Measurements from ENCODE around the gene EIF4A3.

DNA sequence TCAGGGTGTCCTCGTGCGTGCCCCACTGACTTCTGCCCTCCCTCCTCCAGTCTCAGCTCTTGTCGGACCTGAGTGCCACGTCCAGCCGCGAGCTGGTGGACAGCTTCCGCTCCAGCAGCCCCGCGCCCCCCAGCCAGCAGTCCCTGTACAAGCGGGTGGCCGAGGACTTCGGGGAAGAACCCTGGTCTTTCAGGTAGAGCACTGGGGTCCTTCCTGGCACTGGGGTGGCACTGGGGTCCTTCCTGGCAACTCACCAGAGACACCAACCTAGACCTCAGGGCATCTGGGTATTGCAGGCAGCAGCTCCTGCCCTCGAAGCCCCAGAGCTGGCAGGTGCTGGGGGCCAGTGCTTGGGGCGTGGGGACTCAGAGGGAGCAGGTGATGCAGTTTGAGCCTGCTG, 48.2 kb upstream of the EIF4A3 start:
- TF ChIP-seq MAX (CRISPR knock-in tag; IDR thresholded peaks at IDR 0.05) (no peak), ZNF219 (CRISPR knock-in tag; IDR thresholded peaks at IDR 0.05; ENCODE audit: borderline replicate concordance) (no peak), ZSCAN18 (CRISPR knock-in tag; IDR thresholded peaks at IDR 0.05) (no peak), FOXK1 (CRISPR knock-in tag; IDR thresholded peaks at IDR 0.05) (no peak), IRF2 (CRISPR knock-in tag; IDR thresholded peaks at IDR 0.05; ENCODE audit: borderline replicate concordance, low read depth) (no peak), CTCF (IDR thresholded peaks at IDR 0.05) (no peak), ZBTB21 (CRISPR knock-in tag; IDR thresholded peaks at IDR 0.05; ENCODE audit: borderline replicate concordance) (no peak), ZNF423 (CRISPR knock-in tag; IDR thresholded peaks at IDR 0.05) (no peak), ZNF263 (CRISPR knock-in tag; IDR thresholded peaks at IDR 0.05; ENCODE audit: low read depth) (no peak), MYBL2 (CRISPR knock-in tag; IDR thresholded peaks at IDR 0.05) (no peak), E2F4 (CRISPR knock-in tag; IDR thresholded peaks at IDR 0.05; ENCODE audit: borderline replicate concordance, low read depth) (no peak)
- TF ChIP-seq, protein P1, sequence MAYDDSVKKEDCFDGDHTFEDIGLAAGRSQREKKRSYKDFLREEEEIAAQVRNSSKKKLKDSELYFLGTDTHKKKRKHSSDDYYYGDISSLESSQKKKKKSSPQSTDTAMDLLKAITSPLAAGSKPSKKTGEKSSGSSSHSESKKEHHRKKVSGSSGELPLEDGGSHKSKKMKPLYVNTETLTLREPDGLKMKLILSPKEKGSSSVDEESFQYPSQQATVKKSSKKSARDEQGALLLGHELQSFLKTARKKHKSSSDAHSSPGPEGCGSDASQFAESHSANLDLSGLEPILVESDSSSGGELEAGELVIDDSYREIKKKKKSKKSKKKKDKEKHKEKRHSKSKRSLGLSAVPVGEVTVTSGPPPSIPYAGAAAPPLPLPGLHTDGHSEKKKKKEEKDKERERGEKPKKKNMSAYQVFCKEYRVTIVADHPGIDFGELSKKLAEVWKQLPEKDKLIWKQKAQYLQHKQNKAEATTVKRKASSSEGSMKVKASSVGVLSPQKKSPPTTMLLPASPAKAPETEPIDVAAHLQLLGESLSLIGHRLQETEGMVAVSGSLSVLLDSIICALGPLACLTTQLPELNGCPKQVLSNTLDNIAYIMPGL (CRISPR knock-in tag; IDR thresholded peaks at IDR 0.05): no peak
- TF ChIP-seq, protein P2, sequence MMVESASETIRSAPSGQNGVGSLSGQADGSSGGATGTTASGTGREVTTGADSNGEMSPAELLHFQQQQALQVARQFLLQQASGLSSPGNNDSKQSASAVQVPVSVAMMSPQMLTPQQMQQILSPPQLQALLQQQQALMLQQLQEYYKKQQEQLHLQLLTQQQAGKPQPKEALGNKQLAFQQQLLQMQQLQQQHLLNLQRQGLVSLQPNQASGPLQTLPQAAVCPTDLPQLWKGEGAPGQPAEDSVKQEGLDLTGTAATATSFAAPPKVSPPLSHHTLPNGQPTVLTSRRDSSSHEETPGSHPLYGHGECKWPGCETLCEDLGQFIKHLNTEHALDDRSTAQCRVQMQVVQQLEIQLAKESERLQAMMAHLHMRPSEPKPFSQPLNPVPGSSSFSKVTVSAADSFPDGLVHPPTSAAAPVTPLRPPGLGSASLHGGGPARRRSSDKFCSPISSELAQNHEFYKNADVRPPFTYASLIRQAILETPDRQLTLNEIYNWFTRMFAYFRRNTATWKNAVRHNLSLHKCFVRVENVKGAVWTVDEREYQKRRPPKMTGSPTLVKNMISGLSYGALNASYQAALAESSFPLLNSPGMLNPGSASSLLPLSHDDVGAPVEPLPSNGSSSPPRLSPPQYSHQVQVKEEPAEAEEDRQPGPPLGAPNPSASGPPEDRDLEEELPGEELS (CRISPR knock-in tag; IDR thresholded peaks at IDR 0.05): no peak
- TF ChIP-seq, protein P3, sequence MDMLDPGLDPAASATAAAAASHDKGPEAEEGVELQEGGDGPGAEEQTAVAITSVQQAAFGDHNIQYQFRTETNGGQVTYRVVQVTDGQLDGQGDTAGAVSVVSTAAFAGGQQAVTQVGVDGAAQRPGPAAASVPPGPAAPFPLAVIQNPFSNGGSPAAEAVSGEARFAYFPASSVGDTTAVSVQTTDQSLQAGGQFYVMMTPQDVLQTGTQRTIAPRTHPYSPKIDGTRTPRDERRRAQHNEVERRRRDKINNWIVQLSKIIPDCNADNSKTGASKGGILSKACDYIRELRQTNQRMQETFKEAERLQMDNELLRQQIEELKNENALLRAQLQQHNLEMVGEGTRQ (CRISPR knock-in tag; IDR thresholded peaks at IDR 0.05): no peak
